Sigmoid colon (tissue), 4 donors: ENCODE data around the gene PRKCZ.

ENCODE experiments used
- POLR2AphosphoS5 ChIP-seq, 4 donors: sonication (generic); formaldehyde crosslinking; IDR thresholded peaks; one replicate each; pipeline ENCODE4 v1.6.1; 2017; ENCODE audit warnings: antibody characterized with exemption in 4 of 4
- TF ChIP-seq, protein P1 (sequence below), 4 experiments: fragments of 450-650 bp in 3 of 4; fragments of 200-600 bp in 1 of 4; IDR thresholded peaks; one replicate each; pipeline ENCODE4 v1.5.1; 2016 to 2019; ENCODE audit warnings: antibody characterized with exemption in 4 of 4, mild to moderate bottlenecking in 3 of 4, moderate library complexity in 2 of 4

- no peak for TF ChIP-seq POLR2AphosphoS5 (IDR thresholded peaks at IDR 0.05)
- TF ChIP-seq, protein P1, sequence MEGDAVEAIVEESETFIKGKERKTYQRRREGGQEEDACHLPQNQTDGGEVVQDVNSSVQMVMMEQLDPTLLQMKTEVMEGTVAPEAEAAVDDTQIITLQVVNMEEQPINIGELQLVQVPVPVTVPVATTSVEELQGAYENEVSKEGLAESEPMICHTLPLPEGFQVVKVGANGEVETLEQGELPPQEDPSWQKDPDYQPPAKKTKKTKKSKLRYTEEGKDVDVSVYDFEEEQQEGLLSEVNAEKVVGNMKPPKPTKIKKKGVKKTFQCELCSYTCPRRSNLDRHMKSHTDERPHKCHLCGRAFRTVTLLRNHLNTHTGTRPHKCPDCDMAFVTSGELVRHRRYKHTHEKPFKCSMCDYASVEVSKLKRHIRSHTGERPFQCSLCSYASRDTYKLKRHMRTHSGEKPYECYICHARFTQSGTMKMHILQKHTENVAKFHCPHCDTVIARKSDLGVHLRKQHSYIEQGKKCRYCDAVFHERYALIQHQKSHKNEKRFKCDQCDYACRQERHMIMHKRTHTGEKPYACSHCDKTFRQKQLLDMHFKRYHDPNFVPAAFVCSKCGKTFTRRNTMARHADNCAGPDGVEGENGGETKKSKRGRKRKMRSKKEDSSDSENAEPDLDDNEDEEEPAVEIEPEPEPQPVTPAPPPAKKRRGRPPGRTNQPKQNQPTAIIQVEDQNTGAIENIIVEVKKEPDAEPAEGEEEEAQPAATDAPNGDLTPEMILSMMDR (IDR thresholded peaks at IDR 0.05): no peak
Observed at GRCh38 chr1:2050461-2050792, 216 bp downstream of the PRKCZ start.
